GM18951 (cell line): ENCODE results near the gene CNGA4.

ENCODE experiments used
- POLR2A ChIP-seq: IDR thresholded peaks from 4 replicates; pipeline ENCODE4 v1.6.1; 2011; ENCODE audit warnings: mild to moderate bottlenecking; ENCODE audit not compliant: insufficient read length, insufficient read depth; ENCODE audit errors: extremely low read depth
- in situ Hi-C: fragments of 300-500 bp; cut with MboI; formaldehyde crosslinking; loops from one replicate; pipeline ENCODE4 v1.12.0; 2022; ENCODE audit warnings: low sequenced_read_pairs, mixed read lengths, inconsistent platforms; ENCODE audit not compliant: unreplicated experiment

Gene CNGA4

DNA sequence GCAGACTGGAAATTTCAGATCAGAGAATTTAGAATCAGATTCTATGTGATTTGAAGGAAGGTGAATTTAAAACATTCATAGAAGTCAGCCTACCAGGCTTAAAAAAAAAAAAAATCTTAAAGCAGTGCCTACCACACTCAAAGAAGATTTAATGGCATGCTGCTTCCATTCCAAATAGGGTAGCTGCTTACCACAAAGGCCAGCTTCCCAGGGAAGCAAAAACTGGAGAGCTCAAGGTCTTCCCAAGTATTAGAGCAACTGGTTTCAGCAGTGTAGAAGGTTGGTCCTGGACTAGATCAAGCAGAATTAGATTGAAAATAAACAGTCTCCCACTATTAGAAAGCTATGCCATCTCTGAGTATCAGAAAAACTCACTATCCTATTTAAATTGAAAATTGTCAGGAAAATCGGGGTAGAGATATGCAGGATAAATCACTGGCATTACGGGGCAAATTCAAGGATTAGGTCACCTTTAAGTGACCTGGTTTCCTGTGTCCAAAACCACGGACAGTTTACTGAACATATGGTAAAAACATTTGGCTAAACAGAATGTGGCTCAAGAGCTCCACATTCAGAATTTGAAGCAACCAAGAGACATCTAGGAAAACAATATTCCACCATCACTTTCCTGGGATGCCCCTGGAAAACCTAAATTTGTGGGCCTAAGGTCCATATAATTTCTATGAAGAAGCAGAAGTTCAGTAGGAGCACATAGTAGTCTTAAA, 32.3 kb upstream of the CNGA4 start:
- no peak for TF ChIP-seq POLR2A
- in situ Hi-C loops = no loop called here

DNA sequence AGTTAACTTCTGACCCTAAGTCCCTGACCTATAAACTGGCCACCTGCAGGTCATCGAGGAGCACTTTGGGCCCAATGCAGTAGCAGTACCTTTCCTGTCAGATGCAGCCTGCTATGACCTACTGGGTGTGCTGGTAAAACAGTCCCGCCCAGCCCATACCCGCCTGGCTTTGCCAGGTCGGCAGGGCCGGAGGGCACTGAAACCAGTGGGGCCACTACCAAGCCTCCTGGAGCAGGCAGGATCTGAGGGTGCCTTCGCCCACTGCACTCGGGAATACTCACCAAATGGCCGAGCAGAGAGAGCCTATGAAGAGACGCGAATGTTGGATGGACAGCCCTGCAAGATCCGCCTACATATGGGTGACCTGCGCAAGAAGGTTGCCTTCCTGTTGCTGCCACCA, 29.1 kb upstream of the CNGA4 start:
- in situ Hi-C loops = no loop called here
- no peak for TF ChIP-seq POLR2A

DNA sequence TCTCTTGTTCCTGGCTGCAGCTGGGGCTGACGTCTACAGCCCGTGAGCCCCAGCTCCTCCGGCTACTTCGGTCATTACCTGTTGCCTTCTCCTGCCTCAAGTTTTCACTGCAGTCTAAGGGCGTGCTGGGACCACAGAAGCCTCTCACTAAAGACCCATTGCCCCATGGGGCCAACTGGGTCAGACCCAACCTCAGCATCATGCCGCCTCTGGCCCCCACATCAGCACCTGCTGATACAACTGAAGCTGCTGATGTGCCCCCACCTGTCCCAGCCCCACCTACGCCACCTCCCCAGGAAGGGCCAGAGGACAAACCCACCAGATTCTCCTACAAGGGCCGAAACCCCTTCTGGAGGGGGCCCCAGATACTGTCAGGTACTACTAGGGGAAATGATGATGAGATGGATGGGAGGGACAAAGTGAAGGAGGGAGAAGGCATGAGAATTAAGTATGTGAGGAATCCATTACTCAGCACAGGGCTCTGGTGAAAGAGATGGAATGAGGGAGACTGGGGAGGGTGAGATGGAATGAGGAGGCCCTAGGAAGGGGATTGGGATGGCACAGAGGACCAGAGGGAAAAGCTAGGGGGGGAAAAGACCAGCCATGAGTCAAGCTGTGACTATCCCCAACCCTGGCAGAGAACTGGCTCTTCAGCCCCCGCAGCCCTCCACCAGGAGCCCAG, 28.5 kb upstream of the CNGA4 start:
- TF ChIP-seq POLR2A = no peak
- in situ Hi-C loops = no loop called here

DNA sequence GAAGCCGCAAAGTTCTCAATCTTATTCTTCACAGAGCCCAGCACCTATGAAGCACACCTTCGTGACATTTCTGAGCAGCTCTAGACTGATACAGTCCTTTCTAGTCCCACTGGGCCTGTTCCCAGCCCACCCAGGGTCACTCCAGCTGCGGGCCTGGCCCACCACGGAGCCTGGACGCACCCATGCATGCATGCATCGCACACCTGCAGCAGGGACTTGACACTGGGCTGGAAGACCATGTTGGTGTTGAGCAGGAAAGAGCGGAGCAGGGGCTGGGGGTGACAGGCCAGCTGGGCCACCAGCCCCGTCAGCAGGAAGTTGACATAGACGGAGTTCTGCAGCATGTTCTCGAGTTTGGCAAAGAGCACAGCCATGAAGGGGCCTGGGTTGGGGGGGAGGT, 24.4 kb upstream of the CNGA4 start:
- in situ Hi-C loops = no loop called here
- TF ChIP-seq POLR2A = no peak

DNA sequence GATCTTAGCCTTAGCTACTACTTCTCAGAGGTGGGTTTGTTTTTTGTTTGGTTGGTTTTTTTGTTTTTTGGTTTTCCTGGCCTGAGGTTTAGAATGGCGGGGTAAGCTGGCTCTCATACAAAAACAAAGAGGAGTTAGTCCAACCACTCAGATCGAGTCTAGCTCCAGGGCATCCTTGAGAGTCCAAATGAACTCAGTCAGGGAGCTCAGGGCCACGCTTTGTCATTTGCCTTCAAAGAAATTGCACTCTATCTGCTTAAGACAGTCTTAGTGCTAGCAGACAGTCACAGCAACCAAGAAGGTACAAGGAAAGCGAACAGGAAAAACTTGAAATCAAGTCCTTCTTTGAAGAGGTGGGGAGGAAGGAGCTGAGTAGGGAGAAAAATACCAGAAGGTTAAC, 22.4 kb upstream of the CNGA4 start:
- TF ChIP-seq POLR2A = no peak
- in situ Hi-C loops = no loop called here

DNA sequence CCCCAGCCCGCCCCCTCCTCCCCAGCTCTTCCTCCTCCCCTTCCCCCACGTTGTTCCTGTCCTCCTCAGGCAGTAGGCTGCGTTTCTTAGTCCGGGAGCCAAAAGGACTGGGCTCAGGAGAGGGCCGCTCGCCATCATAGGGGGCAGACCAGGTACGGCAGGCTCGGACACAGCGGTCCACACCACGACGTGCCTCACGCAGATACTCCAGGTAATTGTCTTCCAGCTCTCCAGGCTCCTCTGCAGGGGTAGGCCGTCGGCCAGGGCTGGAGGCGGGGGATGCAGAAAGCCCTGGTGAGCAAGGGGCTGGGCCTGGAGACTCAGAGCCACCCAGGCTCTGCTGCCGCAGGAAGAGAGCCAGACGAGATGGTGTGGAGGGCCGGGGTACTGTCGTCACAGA, 21.2 kb upstream of the CNGA4 start:
- TF ChIP-seq POLR2A = no peak
- in situ Hi-C loops = no loop called here

DNA sequence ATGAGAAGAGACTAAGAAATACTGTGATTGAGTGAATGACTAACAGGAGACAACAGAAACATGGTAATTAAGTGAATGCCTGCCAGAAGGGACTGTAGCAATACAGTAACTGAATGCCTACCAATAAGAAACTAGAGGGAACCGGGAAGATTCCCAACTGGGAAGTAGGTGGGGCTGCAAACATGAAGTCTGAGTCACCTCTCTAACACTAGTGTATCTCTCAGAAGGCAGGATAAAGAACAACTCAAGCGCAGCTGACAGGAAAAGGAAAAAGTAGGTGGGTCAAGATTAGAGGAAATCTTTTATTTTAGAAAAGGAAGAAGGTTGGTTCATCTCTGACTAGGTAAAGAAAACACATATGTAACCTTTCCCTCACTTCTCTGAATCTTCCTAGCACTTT, 19.5 kb upstream of the CNGA4 start:
- in situ Hi-C loops = no loop called here
- TF ChIP-seq POLR2A = no peak

DNA sequence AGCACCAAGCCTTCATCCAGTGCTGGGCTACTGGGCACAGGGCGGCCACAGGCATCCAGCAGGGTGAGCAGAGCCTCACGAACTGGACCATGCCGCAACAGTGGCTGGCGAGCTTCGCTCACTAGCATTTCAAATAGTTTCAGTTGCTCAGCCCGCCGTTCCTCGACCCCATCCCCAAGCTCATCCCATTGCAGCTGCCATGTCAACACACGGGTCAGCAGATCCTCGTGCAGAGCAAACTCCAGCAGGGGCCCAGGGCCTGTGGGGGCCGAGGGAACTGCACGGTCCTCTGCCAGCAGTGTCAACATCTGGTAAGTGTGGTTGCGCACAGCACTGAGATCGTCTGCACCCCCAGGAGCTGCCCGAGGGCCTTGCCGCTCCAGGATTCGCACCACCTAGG, 15.0 kb upstream of the CNGA4 start:
- in situ Hi-C loops = no loop called here

DNA sequence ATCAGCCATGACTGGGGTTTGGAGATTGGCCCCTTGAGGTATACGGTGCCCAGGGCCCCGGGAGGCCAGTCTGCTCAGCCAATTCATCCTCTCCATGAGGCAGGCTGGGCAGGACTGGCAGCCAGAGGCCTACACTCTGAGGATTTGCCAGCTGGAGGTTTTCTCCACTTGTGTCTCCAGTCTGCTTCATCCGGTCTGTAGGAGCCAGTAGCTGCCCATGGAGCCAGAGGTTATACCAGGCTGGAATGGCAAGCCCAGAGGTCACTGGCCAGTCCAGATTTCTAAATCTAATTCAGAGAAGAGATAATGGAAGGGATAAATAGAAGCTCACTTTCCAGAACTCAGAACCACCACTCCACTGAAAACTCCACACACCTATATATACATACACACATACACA, 14.5 kb upstream of the CNGA4 start:
- TF ChIP-seq POLR2A = no peak
- in situ Hi-C loops = no loop called here

More for the DNA sequence above, 15.0 kb upstream of the CNGA4 start:
- TF ChIP-seq POLR2A = no peak

DNA sequence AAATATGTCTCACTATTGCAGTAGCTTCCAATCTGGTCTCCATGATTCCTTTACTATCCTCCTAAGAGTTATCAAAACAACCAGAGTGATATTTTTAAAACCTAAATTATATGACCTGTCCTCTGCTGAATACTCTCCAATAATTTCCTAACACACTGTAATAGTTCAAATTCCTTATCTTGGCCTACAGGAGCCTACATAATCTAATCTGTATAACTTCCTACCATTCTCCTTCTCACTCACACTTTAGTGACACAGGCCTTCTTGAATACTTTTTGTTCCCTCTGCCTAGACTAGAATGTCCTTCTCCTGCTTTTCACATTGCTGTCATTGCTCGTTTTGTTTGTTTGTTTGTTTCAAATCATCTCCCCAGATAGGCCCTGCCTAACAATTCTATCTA, 13.9 kb upstream of the CNGA4 start:
- no peak for TF ChIP-seq POLR2A
- in situ Hi-C loops = no loop called here

DNA sequence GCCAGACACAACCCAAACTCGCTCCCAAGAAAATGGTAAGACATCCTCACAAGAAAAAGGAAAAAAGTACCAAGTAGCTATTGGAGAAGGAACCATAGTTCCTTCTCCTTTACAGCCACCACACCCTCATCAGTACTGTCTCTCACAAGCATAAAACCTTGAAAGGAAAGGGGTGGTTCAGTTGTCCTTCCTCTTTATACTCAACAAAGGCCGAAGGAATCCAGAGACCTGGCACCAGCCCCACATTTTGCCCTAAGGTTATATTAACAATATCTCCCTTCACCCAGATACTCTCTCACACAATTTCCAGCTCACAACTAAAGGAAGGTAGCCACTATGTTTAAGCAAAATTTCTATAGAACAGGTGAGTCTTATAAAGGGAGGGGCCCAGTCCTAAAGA, 13.0 kb upstream of the CNGA4 start:
- TF ChIP-seq POLR2A = no peak
- in situ Hi-C loops = no loop called here

DNA sequence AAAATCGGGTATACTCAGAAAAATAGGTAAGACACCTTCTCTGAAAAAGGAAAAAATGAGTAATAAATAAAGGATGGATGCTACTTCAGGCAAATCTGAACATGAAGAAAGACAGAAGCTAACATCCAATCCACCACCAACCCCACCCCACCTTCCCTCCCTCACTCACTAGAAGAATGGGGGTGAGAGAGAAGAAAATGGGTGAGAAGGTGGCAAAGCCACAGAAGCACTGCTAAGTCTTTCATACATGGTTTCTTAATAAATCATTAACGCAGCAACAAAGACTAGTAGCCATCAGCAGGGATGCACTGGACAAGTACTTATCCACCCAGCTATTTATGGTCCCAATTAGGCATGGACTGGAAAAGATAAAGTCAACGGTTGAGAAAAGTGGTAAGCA, 10.4 kb upstream of the CNGA4 start:
- TF ChIP-seq POLR2A = no peak
- in situ Hi-C loops = no loop called here

DNA sequence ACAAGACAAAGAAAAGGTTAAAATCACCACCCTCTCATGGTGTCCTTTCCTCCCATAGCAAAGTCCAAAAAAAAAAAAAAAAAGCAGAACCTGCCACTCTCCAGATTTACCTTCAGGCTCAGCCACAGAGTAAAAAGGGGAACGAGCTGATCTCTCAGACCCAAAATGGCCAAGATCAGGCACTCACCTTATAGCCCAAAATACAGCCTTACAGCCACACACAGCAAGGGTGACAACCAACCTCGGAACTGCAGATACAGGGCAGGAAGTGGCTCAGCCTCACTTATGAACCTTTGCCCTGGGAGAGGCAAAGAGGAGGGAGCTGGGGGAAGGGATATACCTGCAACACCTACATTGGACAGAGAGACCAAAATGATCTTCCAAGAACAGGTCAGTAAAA, 9.0 kb upstream of the CNGA4 start:
- in situ Hi-C loops = no loop called here
- TF ChIP-seq POLR2A = no peak

DNA sequence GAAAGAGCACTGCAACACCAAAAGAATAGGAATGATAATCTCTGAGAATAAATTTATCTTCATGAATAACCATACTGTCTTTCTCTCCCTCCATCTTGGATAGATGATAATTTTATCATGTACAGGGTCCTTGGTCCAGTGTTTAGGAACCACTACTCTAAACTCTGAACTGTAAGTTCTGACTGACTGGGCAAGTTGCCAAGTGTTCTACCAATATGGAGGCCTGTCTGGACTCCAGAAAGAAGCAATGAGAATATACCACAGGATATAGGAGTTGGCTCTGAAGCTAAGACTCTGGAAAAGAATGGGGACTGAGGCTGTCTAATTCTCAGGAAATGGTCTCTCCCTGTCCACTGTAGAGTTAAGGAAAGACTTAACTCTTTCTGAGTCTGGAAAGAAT, 6.0 kb upstream of the CNGA4 start:
- in situ Hi-C loops = no loop called here
- TF ChIP-seq POLR2A = no peak
